SU-DHL-6 (cell line): ENCODE data around the gene SIK3.

Experiments
- CTCF ChIP-seq: fragments of 200-600 bp; sonication (generic); IDR thresholded peaks from one replicate; pipeline ENCODE4 v1.5.1; 2017; ENCODE audit warnings: antibody characterized with exemption, mild to moderate bottlenecking, low read length, moderate library complexity; ENCODE audit not compliant: insufficient read depth, poor library complexity, severe bottlenecking
- EZH2phosphoT487 ChIP-seq: fragments of 200-600 bp; sonication (generic), shearing (Covaris generic); conservative IDR thresholded peaks from 2 replicates; pipeline ENCODE4 v1.6.1; 2018; ENCODE audit warnings: mild to moderate bottlenecking, antibody characterized with exemption, low read length, moderate library complexity, mixed read lengths

GRCh38 chr11:116825434-116825833 lies 272.8 kb downstream of the SIK3 start:
- TF ChIP-seq CTCF (no peak), EZH2phosphoT487 (no peak)
